ENCODE measurements around the gene PDE11A. TPM values are rescaled to one million over a fixed set of nuclear protein-coding genes. Genes with fewer than 3 reads are reported as not detected.

The PDE11A gene
- total RNA-seq, 2 donors from 2014 or later: 1.5 to 1.9 TPM

- Histone ChIP-seq H3K9ac (ENCODE audit: extremely low read depth, low read length, poor library complexity, severe bottlenecking) (no peak overlapping the region), H3K36me3 (ENCODE audit: control insufficient read depth, insufficient read depth, low read length) (no peaks in the 10 kb centered on the region), H3K9me3 (ENCODE audit: control insufficient read depth, low read length) (peaks cover 24% of the 10 kb centered on the region), H3K27me3 (ENCODE audit: control insufficient read depth, insufficient read depth, low read length, poor library complexity, severe bottlenecking) (peaks cover 73% of the 10 kb centered on the region), H3K27ac (ENCODE audit: low read depth, low read length) (no peak overlapping the region), H3K4me3 (ENCODE audit: low read length) (no peak overlapping the region), H3K4me1 (ENCODE audit: control insufficient read depth, insufficient read depth, low read length) (peaks cover 4% of the 10 kb centered on the region)
- no peak for TF ChIP-seq CTCF (conservative IDR thresholded peaks at IDR 0.05)
- peaks cover 51% of the 10 kb centered on the region for H3K27me3 Mint-ChIP-seq (ENCODE audit: insufficient read depth)
- H3K9me3 Mint-ChIP-seq: peaks cover 17% of the 10 kb centered on the region
- H3K4me3 Mint-ChIP-seq: no peak overlapping the region
- H3K27ac Mint-ChIP-seq: no peak overlapping the region
- no peaks in the 10 kb centered on the region for H3K36me3 Mint-ChIP-seq (ENCODE audit: low read depth)
- 90 to 91% methylated on average over 4 to 5 of the region's 5 CpGs for WGBS, 2 experiments (ENCODE audit: insufficient coverage in 1 of 2, insufficient read length in 1 of 2)
- no peak for DNase-seq
- H3K4me1 Mint-ChIP-seq: peaks cover 16% of the 10 kb centered on the region
Measured at GRCh38 chr2:177778472-177778871, 294.1 kb downstream of the PDE11A start.

DNA sequence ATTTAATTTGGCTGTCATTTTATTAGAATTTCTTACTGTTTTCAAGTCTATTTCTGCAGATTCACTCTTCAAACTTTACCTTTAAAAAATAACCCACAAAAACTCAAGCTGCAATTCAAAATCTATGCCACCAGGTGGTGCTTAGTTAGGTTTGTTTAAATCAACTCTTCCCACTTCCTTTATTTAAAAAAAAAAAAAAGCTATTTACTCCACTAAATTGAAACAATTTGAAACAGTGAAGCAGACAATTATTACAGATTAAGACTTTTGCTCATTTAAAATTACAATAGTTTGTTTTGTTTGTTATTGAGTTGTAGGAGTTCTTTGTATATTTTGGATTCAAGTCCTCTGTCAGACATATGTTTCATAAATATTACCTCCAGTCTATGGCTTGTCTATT lies 300.0 kb downstream of the PDE11A start:
- DNase-seq: no peak
- no peaks in the 10 kb centered on the region for H3K36me3 ChIP-seq (ENCODE audit: control insufficient read depth, insufficient read depth, low read length)
- no peak overlapping the region for H3K4me3 Mint-ChIP-seq
- H3K27me3 Mint-ChIP-seq (ENCODE audit: insufficient read depth): peaks cover 40% of the 10 kb centered on the region
- peaks cover 60% of the 10 kb centered on the region for H3K27me3 ChIP-seq (ENCODE audit: control insufficient read depth, insufficient read depth, low read length, poor library complexity, severe bottlenecking)
- H3K9me3 ChIP-seq (ENCODE audit: control insufficient read depth, low read length): peaks cover 24% of the 10 kb centered on the region
- H3K36me3 Mint-ChIP-seq (ENCODE audit: low read depth): no peaks in the 10 kb centered on the region
- no peak overlapping the region for H3K4me3 ChIP-seq (ENCODE audit: low read length)
- no peak overlapping the region for H3K27ac Mint-ChIP-seq
- H3K4me1 ChIP-seq (ENCODE audit: control insufficient read depth, insufficient read depth, low read length): peaks cover 5% of the 10 kb centered on the region
- no peak overlapping the region for H3K27ac ChIP-seq (ENCODE audit: low read depth, low read length)
- H3K9ac ChIP-seq (ENCODE audit: extremely low read depth, low read length, poor library complexity, severe bottlenecking): no peak overlapping the region
- peaks cover 17% of the 10 kb centered on the region for H3K9me3 Mint-ChIP-seq
- TF ChIP-seq CTCF (conservative IDR thresholded peaks at IDR 0.05): peak; percentile 78
- H3K4me1 Mint-ChIP-seq: peaks cover 12% of the 10 kb centered on the region

DNA sequence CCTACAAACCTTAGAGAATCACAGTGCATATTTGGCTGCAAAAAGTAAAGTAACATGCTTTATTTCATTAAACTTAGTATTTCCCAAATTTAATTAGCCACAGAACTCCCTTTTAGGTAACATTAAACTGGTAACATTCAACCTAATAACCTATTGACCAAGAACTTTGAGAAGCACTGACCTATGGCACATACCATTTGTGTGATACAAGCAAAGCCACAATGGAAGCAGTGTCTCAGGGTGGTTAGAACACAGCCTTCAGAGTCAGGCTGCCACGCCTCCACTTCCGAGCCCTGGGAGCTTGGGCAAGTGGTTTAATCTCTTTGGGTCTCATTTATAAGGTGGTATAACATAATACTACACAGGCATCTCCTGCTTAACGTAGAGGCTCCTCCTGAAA lies 301.4 kb downstream of the PDE11A start:
- Mint-ChIP-seq H3K36me3 (ENCODE audit: low read depth) (no peaks in the 10 kb centered on the region), H3K4me1 (peaks cover 12% of the 10 kb centered on the region), H3K27me3 (ENCODE audit: insufficient read depth) (peaks cover 32% of the 10 kb centered on the region), H3K4me3 (no peak overlapping the region), H3K27ac (no peak overlapping the region), H3K9me3 (peaks cover 13% of the 10 kb centered on the region)
- no peak for DNase-seq
- no peak overlapping the region for H3K4me3 ChIP-seq (ENCODE audit: low read length)
- TF ChIP-seq CTCF (conservative IDR thresholded peaks at IDR 0.05): no peak
- H3K27ac ChIP-seq (ENCODE audit: low read depth, low read length): no peak overlapping the region
- H3K36me3 ChIP-seq (ENCODE audit: control insufficient read depth, insufficient read depth, low read length): no peaks in the 10 kb centered on the region
- peaks cover 14% of the 10 kb centered on the region for H3K9me3 ChIP-seq (ENCODE audit: control insufficient read depth, low read length)
- H3K4me1 ChIP-seq (ENCODE audit: control insufficient read depth, insufficient read depth, low read length): peaks cover 5% of the 10 kb centered on the region
- H3K9ac ChIP-seq (ENCODE audit: extremely low read depth, low read length, poor library complexity, severe bottlenecking): no peak overlapping the region
- 97% methylated on average over 2 of the region's 3 CpGs; no CpG with 5 or more reads in 1 of the 2 experiments for WGBS, 2 experiments (ENCODE audit: insufficient coverage in 1 of 2, insufficient read length in 1 of 2)
- peaks cover 47% of the 10 kb centered on the region for H3K27me3 ChIP-seq (ENCODE audit: control insufficient read depth, insufficient read depth, low read length, poor library complexity, severe bottlenecking)
